Parathyroid adenoma (tissue), 2 donors: ENCODE measurements around the gene TTC9B.

Experiments
- H2AFZ ChIP-seq: fragments of 300-600 bp; sonication (generic); one replicate; pipeline ENCODE4 v1.7.0; 2017; ENCODE audit warnings: antibody characterized with exemption, mild to moderate bottlenecking
- H3K27ac ChIP-seq: fragments of 300-600 bp; sonication (generic); one replicate; pipeline ENCODE4 v1.7.0; 2017
- H3K27me3 ChIP-seq: fragments of 300-600 bp; sonication (generic); one replicate; pipeline ENCODE4 v1.7.0; 2017; ENCODE audit warnings: low read length; ENCODE audit not compliant: control insufficient read depth, insufficient read depth
- H3K36me3 ChIP-seq: fragments of 300-600 bp; sonication (generic); one replicate; pipeline ENCODE4 v1.7.0; 2017; ENCODE audit warnings: low read length; ENCODE audit not compliant: control insufficient read depth, insufficient read depth
- H3K4me1 ChIP-seq: fragments of 300-600 bp; sonication (generic); one replicate; pipeline ENCODE4 v1.7.0; 2017; ENCODE audit warnings: control low read depth
- H3K4me2 ChIP-seq: fragments of 300-600 bp; sonication (generic); one replicate; pipeline ENCODE4 v1.7.0; 2017; ENCODE audit warnings: low read length
- H3K4me3 ChIP-seq: fragments of 300-600 bp; sonication (generic); one replicate; pipeline ENCODE4 v1.7.0; 2017; ENCODE audit warnings: low read depth, low read length
- H3K79me2 ChIP-seq: fragments of 300-600 bp; sonication (generic); one replicate; pipeline ENCODE4 v1.7.0; 2017; ENCODE audit warnings: control low read depth
- H3K9ac ChIP-seq: fragments of 300-600 bp; sonication (generic); one replicate; pipeline ENCODE4 v1.7.0; 2017; ENCODE audit warnings: mild to moderate bottlenecking
- H3K9me3 ChIP-seq: fragments of 300-600 bp; sonication (generic); one replicate; pipeline ENCODE4 v1.7.0; 2017; ENCODE audit warnings: low read length; ENCODE audit not compliant: control insufficient read depth
- TF ChIP-seq, protein P1 (sequence below): fragments of 300-600 bp; sonication (generic); IDR thresholded peaks from one replicate; pipeline ENCODE4 v1.7.0; 2017; ENCODE audit warnings: antibody characterized with exemption, mild to moderate bottlenecking
- donor health status: primary hyperparathyroidism.

Gene TTC9B

DNA sequence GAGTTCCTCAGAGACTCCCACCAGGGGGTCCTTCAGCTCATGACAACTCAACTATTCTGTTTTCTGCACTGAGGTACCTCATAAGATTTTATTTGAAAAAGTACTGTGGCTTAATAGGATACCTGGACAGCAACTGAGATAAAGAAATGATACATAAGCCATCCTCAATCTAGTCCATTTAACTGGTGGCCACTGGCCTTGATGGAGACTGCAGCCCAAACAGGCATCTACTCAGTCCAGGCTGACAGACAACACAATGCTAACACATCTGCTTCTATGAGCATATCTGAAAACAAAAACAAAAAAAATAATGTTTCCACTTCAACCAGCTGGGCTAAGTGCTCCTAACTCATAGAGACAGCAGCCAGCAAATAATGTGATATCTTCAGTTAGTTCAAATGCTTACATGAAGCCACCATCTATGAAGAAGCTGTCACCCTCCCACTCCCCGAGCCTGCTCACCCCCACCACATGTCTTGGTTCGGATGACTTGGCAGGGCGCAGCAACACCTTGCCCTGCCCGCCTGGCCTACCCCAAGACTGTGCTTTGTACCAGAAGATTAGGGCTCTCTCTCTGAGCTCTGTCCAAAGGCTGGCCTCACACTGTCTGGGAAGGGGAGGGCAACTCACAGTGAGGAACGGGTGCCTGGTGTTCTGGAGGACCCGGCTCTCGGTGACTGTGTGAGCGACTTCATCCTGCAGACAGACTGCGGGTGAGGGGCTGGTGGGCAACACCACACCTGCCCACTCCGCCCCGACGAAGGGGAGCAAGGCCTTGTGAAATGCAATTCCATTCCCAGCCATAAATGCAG lies 21.4 kb upstream of the TTC9B start:
- H3K4me1 ChIP-seq = no peaks in the 10 kb centered on the region
- H3K4me2 ChIP-seq = no peak overlapping the region
- TF ChIP-seq, protein P1, sequence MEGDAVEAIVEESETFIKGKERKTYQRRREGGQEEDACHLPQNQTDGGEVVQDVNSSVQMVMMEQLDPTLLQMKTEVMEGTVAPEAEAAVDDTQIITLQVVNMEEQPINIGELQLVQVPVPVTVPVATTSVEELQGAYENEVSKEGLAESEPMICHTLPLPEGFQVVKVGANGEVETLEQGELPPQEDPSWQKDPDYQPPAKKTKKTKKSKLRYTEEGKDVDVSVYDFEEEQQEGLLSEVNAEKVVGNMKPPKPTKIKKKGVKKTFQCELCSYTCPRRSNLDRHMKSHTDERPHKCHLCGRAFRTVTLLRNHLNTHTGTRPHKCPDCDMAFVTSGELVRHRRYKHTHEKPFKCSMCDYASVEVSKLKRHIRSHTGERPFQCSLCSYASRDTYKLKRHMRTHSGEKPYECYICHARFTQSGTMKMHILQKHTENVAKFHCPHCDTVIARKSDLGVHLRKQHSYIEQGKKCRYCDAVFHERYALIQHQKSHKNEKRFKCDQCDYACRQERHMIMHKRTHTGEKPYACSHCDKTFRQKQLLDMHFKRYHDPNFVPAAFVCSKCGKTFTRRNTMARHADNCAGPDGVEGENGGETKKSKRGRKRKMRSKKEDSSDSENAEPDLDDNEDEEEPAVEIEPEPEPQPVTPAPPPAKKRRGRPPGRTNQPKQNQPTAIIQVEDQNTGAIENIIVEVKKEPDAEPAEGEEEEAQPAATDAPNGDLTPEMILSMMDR = no peak
- no peak overlapping the region for H3K27ac ChIP-seq
- no peaks in the 10 kb centered on the region for H3K27me3 ChIP-seq
- no peaks in the 10 kb centered on the region for H3K9me3 ChIP-seq
- H3K36me3 ChIP-seq = no peaks in the 10 kb centered on the region
- no peak overlapping the region for H2AFZ ChIP-seq
- peaks cover 47% of the 10 kb centered on the region for H3K79me2 ChIP-seq
- H3K4me3 ChIP-seq = no peak overlapping the region
- H3K9ac ChIP-seq = no peak overlapping the region

DNA sequence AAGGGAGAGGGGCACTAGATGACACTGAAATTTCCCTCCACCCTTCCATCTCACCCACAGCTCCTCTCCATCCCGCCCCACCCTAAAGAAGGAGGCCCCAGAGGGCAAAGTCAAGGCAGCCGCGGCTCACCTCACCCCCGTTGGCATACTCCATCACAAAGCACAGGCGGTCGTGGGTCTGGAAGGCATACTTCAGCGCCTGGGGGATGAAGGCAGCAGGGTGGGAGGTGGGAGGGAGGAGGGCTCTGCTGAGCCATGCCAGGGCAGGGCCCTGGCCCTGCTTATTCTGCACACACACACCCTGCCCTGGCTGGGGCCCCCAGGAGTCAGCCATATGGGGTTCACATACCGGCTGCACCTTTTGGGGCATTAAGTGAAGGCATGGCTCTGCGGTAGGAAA lies 20.6 kb upstream of the TTC9B start:
- H3K9ac ChIP-seq = no peak overlapping the region
- TF ChIP-seq, protein P1 = no peak

DNA sequence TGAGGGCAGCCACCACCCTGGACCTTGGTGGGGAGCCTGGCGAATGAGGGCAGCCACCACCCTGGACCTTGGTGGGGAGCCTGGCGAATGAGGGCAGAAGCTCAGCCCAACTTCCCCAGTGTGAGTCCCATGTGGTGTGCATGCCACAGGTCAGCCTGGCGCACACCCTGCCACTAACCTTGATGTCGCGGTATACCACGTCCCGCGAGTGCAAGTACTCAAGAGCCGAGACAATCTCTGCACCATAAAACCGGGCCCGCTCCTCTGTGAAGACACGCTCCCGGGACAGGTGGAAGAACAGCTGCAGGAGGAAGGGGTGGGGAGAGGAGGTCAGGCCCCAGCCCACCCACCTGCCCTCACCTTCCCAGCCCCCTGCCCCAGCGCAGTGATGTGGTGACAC lies 19.6 kb upstream of the TTC9B start:
- no peaks in the 10 kb centered on the region for H3K9me3 ChIP-seq
- TF ChIP-seq, protein P1 = no peak
- no peaks in the 10 kb centered on the region for H3K4me1 ChIP-seq
- peaks cover 35% of the 10 kb centered on the region for H3K79me2 ChIP-seq
- no peak overlapping the region for H3K27ac ChIP-seq
- H3K9ac ChIP-seq = no peak overlapping the region
- no peak overlapping the region for H2AFZ ChIP-seq
- no peak overlapping the region for H3K4me3 ChIP-seq
- no peaks in the 10 kb centered on the region for H3K36me3 ChIP-seq
- H3K4me2 ChIP-seq = no peak overlapping the region
- H3K27me3 ChIP-seq = no peaks in the 10 kb centered on the region

More for the DNA sequence above, 20.6 kb upstream of the TTC9B start:
- Histone ChIP-seq H3K4me1 (no peaks in the 10 kb centered on the region), H3K9me3 (no peaks in the 10 kb centered on the region), H2AFZ (no peak overlapping the region), H3K79me2 (peaks cover 44% of the 10 kb centered on the region), H3K4me3 (no peak overlapping the region), H3K36me3 (no peaks in the 10 kb centered on the region), H3K4me2 (no peak overlapping the region), H3K27ac (no peak overlapping the region), H3K27me3 (no peaks in the 10 kb centered on the region)

DNA sequence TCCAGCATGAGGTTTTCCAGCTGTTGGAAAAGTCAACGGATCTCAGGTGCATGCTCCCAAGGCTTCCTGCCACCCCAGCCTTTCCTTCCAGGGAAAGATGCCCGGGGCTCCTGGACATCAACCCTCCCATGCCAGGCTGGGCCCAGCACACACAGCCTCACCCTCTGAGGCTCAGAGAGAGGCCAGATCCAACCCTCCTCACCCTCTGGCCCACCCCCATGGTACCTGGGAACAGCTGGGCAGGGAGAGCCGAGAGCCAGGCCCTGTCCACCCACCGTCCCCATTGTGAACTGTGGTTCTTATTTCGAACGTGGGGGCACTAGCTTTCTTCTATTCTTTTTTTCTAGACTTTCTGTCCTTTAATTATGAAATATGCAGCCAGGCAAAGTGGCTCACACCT lies 18.2 kb upstream of the TTC9B start:
- Histone ChIP-seq H3K4me3 (no peak overlapping the region), H3K79me2 (peaks cover 22% of the 10 kb centered on the region), H2AFZ (no peak overlapping the region), H3K9ac (no peak overlapping the region), H3K4me2 (no peak overlapping the region), H3K9me3 (no peaks in the 10 kb centered on the region), H3K36me3 (no peaks in the 10 kb centered on the region), H3K4me1 (peaks cover 8% of the 10 kb centered on the region), H3K27me3 (no peaks in the 10 kb centered on the region), H3K27ac (no peak overlapping the region)
- TF ChIP-seq, protein P1 = no peak

DNA sequence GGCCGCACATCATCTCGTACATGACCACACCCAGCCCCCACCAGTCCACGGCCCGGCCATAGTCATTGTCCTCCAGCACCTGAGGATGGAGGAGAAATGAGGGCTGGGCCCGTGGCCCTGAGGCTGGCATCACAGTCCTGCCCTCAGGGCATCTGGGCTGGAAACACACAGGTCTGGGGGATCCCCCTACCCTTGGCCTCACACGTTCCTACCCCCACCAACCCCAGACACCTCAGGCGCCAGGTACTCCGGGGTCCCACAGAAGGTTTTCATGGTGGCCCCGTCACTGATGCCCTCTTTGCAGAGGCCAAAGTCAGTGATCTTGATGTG lies 17.8 kb upstream of the TTC9B start:
- H3K4me2 ChIP-seq = no peak overlapping the region
- no peaks in the 10 kb centered on the region for H3K36me3 ChIP-seq
- no peak overlapping the region for H3K27ac ChIP-seq
- TF ChIP-seq, protein P1 = no peak
- H3K9ac ChIP-seq = no peak overlapping the region
- peaks cover 19% of the 10 kb centered on the region for H3K79me2 ChIP-seq
- H2AFZ ChIP-seq = no peak overlapping the region
- no peaks in the 10 kb centered on the region for H3K27me3 ChIP-seq
- H3K4me3 ChIP-seq = no peak overlapping the region
- peaks cover 8% of the 10 kb centered on the region for H3K4me1 ChIP-seq
- no peaks in the 10 kb centered on the region for H3K9me3 ChIP-seq
